ENCODE data around the gene KDM4B. TPM values are rescaled to one million over a fixed set of nuclear protein-coding genes. Genes with fewer than 3 reads are reported as not detected.
"Not testable (repeated sequence)": the region's sequence is repeated elsewhere in the genome, so short reads cannot be mapped to it uniquely, and the experiment has no call there.

KDM4B gene
- 10 to 100 TPM; 31.3 to 37.1 TPM for total RNA-seq

DNA sequence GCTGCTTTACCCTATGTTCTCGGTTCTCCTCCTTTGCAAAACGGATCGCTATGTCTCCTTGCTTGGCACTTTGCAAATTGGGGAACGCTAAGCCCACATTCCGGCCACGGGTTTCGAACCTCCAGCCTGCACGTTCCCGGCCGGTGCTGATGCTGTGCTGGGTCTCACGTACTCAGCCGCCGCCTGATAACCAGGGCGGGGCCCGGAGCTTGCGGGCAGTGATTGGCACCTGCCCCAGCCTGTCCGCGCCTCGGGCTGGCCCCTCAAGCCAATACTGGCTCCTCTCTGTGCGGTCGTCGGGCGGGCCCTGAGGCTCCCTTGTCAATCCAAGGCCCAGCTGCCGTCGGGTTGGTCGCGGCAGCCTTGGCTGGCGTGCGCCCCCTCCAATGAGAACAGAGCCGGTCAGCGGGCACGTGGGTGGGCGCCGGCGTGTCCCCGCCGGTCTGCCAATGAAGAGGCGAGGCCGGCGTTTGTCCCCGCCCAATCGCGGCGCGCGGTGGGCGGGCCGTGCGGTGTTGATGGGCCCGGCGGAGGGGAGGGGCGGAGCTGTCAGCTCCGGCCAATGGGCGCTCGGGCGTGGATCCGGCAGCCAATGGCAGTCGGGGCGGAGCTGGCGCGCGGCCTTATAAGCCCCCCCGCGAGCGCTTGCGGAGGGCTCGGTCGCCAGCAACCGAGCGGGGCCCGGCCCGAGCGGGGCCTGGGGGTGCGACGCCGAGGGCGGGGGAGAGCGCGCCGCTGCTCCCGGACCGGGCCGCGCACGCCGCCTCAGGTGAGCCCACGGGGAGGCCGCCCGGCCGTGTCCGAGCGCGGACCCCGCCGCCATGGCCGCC is at the start of gene KDM4B:
TSS of gene KDM4B (plus strand) at position 652 of the 830 bp plus-strand sequence. CDS start 63,778 bp downstream, outside the sequence.
- peaks cover 1 to 9% of the 10 kb centered on the region in 2 donors for H3K36me3 Mint-ChIP-seq (ENCODE audit: insufficient read depth in 2 of 2)
- H3K4me1 Mint-ChIP-seq (ENCODE audit: low read depth): peaks cover 50% of the 10 kb centered on the region
- H3K9me3 Mint-ChIP-seq: no peaks in the 10 kb centered on the region
- ATAC-seq (replicated peaks in 1 of 2) (peak; percentile 94), DNase-seq (peak; percentile 99 to 100)
- H3K27me3 Mint-ChIP-seq (ENCODE audit: low read depth): no peaks in the 10 kb centered on the region
- peak within 1 kb of the TSS; percentile 97 for H3K4me3 Mint-ChIP-seq
- peak within 1 kb of the TSS; percentile 74 for H3K27ac Mint-ChIP-seq

DNA sequence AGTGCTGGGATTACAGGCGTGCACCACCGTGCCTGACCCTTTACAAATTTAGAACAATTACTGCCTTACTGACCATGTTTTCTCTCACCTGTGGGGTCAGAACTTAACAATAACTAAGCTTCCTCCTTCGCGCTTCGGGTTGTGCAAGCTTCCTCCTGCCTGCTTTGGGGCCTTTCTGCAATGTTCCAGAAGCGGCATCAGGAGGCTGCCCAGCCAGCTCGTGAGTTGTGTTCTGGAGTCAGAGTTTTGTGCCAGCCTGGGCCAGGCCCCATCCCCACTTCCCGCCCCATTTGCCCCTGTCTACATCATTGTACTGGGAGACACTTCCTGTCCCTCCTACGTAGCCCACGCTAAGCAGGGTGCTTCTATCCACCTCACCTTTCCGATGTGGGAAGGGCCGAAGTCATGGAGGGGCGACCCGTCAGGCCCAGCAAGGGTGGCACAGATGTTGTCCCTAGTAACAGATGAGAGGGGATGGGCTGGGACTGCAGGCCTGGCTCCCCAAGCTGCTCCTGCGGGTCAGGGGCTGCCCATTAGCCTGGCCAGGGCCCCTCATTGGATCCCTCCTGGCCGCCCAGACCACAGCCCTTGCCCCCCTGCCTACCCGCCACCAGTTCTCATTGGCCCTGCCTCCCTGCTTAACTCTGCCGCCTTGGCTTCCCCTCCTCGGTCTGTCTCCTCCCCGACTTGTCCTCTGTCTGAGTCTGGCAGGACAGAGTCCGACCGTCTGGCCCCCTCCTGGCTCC is 46.2 kb upstream of the KDM4B start:
- Mint-ChIP-seq H3K27me3 (ENCODE audit: low read depth) (no peaks in the 10 kb centered on the region), H3K27ac (no peak overlapping the region), H3K4me3 (no peak overlapping the region), H3K9me3 (no peaks in the 10 kb centered on the region), H3K4me1 (ENCODE audit: low read depth) (peaks cover 13% of the 10 kb centered on the region), H3K36me3 (ENCODE audit: insufficient read depth in 2 of 2) (peaks cover 6 to 23% of the 10 kb centered on the region in 2 donors)
- no peak for ATAC-seq (replicated peaks in 1 of 2)
- DNase-seq: no peak

DNA sequence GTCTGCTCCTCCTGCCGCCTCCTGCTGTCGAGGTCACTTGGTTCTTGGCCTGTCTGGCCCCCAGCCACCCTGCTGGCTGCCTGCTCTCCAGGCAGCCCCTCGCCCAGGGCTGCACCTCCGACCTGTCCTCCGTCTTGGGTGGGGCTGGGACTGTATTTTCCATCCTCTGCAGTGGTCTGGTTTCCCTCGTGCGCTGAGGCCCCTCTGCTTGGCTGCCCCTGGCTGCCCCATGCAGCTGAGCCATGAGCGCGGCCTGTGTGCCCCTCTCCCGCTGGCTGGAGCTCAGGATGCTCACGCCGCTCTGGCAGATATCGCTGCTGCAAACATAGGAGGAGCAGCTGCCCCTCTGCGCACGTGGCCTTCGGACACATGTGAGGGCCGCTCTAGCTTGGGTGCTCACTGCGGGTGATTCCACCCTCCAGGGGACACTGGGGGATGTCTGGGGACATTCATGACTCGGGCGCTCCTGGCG is 45.6 kb upstream of the KDM4B start:
- H3K27ac Mint-ChIP-seq: no peak overlapping the region
- no peak overlapping the region for H3K4me3 Mint-ChIP-seq
- peaks cover 6 to 21% of the 10 kb centered on the region in 2 donors for H3K36me3 Mint-ChIP-seq (ENCODE audit: insufficient read depth in 2 of 2)
- DNase-seq (no peak), ATAC-seq (replicated peaks in 1 of 2) (no peak)
- H3K27me3 Mint-ChIP-seq (ENCODE audit: low read depth): no peaks in the 10 kb centered on the region
- H3K9me3 Mint-ChIP-seq: no peaks in the 10 kb centered on the region
- peaks cover 13% of the 10 kb centered on the region for H3K4me1 Mint-ChIP-seq (ENCODE audit: low read depth)

DNA sequence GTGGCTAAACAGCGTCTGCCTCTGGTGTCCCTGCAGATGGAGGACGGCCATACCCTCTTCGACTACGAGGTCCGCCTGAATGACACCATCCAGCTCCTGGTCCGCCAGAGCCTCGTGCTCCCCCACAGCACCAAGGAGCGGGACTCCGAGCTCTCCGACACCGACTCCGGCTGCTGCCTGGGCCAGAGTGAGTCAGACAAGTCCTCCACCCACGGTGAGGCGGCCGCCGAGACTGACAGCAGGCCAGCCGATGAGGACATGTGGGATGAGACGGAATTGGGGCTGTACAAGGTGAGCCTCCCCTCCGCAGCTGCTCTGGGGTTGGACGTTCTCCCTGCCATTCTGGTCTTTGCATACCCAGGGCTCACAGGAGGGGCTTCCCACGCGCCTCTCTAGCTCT is 39.7 kb upstream of the KDM4B start:
- H3K9me3 Mint-ChIP-seq: no peaks in the 10 kb centered on the region
- peaks cover 6% of the 10 kb centered on the region for H3K4me1 Mint-ChIP-seq (ENCODE audit: low read depth)
- ATAC-seq (replicated peaks in 1 of 2) (no peak), DNase-seq (no peak)
- H3K27me3 Mint-ChIP-seq (ENCODE audit: low read depth): no peaks in the 10 kb centered on the region
- no peak overlapping the region for H3K27ac Mint-ChIP-seq
- peaks cover 7 to 24% of the 10 kb centered on the region in 2 donors for H3K36me3 Mint-ChIP-seq (ENCODE audit: insufficient read depth in 2 of 2)
- H3K4me3 Mint-ChIP-seq: no peak overlapping the region

DNA sequence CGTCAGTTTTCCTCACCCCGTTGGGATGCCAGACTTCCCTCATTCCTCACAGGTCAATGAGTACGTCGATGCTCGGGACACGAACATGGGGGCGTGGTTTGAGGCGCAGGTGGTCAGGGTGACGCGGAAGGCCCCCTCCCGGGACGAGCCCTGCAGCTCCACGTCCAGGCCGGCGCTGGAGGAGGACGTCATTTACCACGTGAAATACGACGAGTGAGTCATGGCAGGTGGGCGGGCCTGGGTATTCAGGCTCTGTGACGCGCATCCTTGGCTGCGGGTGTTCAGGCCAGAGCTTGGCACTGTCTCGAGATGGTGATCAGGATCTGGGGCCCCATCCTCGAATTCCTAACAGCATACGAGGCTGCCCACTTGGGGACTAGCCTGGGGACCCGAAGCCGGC is 38.2 kb upstream of the KDM4B start:
- H3K9me3 Mint-ChIP-seq: no peaks in the 10 kb centered on the region

DNA sequence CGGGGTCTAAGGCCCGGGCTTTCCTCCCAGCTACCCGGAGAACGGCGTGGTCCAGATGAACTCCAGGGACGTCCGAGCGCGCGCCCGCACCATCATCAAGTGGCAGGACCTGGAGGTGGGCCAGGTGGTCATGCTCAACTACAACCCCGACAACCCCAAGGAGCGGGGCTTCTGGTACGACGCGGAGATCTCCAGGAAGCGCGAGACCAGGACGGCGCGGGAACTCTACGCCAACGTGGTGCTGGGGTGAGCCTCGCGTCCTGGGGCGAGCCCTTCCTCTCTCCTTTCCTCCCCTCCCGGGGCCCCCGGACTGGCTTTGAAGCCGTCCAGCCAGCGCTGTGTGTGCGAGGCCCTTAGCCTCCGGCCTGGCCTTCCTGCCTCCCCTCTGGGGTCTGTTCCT is 36.2 kb upstream of the KDM4B start:
- DNase-seq: no peak
- Mint-ChIP-seq H3K27me3 (ENCODE audit: low read depth) (no peaks in the 10 kb centered on the region), H3K36me3 (ENCODE audit: insufficient read depth in 2 of 2) (peaks cover 17 to 40% of the 10 kb centered on the region in 2 donors), H3K9me3 (no peaks in the 10 kb centered on the region), H3K4me1 (ENCODE audit: low read depth) (no peaks in the 10 kb centered on the region), H3K4me3 (no peak overlapping the region), H3K27ac (no peak overlapping the region)
- ATAC-seq (replicated peaks in 1 of 2): no peak

More for the DNA sequence above, 38.2 kb upstream of the KDM4B start:
- no peaks in the 10 kb centered on the region for H3K27me3 Mint-ChIP-seq (ENCODE audit: low read depth)
- peaks cover 6% of the 10 kb centered on the region for H3K4me1 Mint-ChIP-seq (ENCODE audit: low read depth)
- ATAC-seq (replicated peaks in 1 of 2) (no peak), DNase-seq (no peak)
- peaks cover 13 to 28% of the 10 kb centered on the region in 2 donors for H3K36me3 Mint-ChIP-seq (ENCODE audit: insufficient read depth in 2 of 2)
- no peak overlapping the region for H3K4me3 Mint-ChIP-seq
- no peak overlapping the region for H3K27ac Mint-ChIP-seq

DNA sequence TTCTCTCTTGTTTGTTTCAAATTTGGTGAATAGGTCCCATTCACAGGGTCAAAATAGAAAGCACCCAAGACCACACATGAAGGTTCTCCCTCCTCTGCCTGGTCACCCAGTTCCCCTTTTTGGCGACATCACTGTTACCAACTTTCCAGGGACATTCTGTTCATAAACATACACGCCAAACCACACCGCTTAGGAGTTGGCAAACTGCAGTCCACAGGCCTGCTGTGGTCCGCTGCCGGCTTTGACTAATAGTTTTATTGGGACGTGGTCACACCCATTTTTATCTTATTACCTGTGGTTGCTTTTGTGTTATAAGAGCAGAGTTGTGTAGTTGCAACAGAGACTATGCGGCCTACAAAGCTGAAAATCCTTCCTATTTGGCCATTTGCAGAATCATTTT is 35.4 kb upstream of the KDM4B start:
- no peaks in the 10 kb centered on the region for H3K27me3 Mint-ChIP-seq (ENCODE audit: low read depth)
- no peaks in the 10 kb centered on the region for H3K4me1 Mint-ChIP-seq (ENCODE audit: low read depth)
- H3K36me3 Mint-ChIP-seq (ENCODE audit: insufficient read depth in 2 of 2): peaks cover 17 to 45% of the 10 kb centered on the region in 2 donors

DNA sequence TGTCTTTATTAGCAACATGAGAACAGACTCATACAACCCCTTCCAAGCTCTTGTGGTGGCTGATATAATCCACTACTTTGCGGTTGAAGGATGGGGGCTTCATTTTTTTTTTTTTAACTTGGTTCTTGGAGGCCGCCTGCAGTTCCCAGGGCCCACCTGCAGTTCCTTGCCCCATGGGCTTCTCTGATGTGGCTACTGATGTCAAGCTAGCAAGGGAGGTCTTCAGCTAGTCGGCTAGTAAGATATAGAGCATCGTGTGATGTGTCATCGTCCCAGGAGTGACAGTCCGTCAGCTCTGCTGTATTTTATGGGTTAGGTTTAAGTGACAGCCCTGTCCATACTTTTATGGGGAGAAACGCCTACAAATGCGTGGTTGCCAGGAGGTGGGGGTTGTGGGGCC is 33.5 kb upstream of the KDM4B start:
- Mint-ChIP-seq H3K4me3 (no peak overlapping the region), H3K9me3 (no peaks in the 10 kb centered on the region), H3K36me3 (ENCODE audit: insufficient read depth in 2 of 2) (peaks cover 19 to 48% of the 10 kb centered on the region in 2 donors), H3K27ac (no peak overlapping the region), H3K27me3 (ENCODE audit: low read depth) (no peaks in the 10 kb centered on the region), H3K4me1 (ENCODE audit: low read depth) (no peaks in the 10 kb centered on the region)
- no peak for DNase-seq
- ATAC-seq (replicated peaks in 1 of 2): no peak

More for the DNA sequence above, 35.4 kb upstream of the KDM4B start:
- Mint-ChIP-seq H3K4me3 (no peak overlapping the region), H3K27ac (no peak overlapping the region), H3K9me3 (no peaks in the 10 kb centered on the region)
- no peak for ATAC-seq (replicated peaks in 1 of 2)
- no peak for DNase-seq

DNA sequence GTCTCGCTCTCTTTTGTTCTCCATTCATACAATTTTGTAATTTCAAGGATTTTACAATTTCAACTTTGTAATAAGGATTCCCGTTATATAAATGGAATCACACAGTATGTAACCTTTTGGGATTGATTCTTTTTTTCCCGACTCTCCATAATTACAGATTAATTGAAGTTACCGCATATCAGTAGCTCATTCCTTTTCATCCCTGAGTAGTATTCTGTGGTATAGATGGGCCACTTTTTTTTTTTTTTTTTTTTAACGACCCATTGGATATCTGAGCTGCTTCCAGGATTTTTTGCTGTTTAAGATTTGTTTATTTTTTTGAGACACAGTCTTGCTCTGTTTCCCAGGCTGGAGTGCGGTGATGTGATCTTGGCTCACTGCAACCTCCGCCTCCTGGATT is 31.9 kb upstream of the KDM4B start:
- Mint-ChIP-seq H3K4me3 (no peak overlapping the region), H3K27me3 (ENCODE audit: low read depth) (no peaks in the 10 kb centered on the region), H3K4me1 (ENCODE audit: low read depth) (no peaks in the 10 kb centered on the region), H3K27ac (no peak overlapping the region), H3K36me3 (ENCODE audit: insufficient read depth in 2 of 2) (peaks cover 17 to 48% of the 10 kb centered on the region in 2 donors), H3K9me3 (no peaks in the 10 kb centered on the region)
- DNase-seq: no peak
- ATAC-seq (replicated peaks in 1 of 2): no peak

DNA sequence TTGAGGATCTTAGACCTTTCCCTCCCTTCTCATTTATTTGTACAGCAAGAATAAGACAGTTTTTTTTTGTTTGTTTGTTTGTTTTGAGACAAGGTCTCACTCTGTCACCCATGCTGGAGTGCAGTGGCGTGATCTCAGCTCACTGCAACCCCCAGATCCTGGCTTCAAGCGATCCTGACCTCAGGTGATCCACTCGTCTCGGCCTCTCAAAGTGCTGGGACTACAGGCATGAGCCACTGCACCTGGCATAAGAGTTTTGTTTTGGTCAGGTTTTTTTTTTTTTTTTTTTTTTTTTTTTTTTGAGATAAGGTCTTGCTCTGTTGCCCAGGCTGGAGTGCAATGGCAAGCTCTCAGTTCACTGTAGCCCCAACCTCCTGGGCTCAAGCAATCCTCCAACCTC is 30.5 kb upstream of the KDM4B start:
- H3K27ac Mint-ChIP-seq; H3K4me3 Mint-ChIP-seq; H3K27me3 Mint-ChIP-seq (ENCODE audit: low read depth); DNase-seq; H3K4me1 Mint-ChIP-seq (ENCODE audit: low read depth); ATAC-seq (replicated peaks in 1 of 2); H3K9me3 Mint-ChIP-seq: not testable (repeated sequence)
- peaks cover 11 to 45% of the 10 kb centered on the region in 2 donors for H3K36me3 Mint-ChIP-seq (ENCODE audit: insufficient read depth in 2 of 2)

DNA sequence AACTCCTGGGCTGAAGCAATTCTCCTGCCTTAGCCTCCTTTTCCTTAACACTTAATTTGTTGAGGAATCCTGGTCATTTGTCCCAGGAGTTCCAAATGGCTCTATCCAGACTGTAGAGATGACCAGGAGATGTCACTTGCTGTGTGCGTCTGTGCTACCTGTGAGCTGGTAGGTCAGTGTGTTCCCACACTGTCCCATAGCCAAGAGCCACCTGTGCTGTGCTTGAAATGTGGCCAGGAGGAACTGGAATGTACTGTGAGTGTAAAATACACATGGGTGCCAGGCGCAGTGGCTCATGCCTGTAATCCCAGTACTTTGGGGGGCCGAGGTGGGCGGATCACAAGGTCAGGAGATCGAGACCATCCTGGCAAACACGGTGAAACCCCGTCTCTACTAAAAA is 29.4 kb upstream of the KDM4B start:
- ATAC-seq (replicated peaks in 1 of 2) (no peak), DNase-seq (no peak)
- Mint-ChIP-seq H3K9me3 (no peaks in the 10 kb centered on the region), H3K36me3 (ENCODE audit: insufficient read depth in 2 of 2) (peaks cover 11 to 43% of the 10 kb centered on the region in 2 donors), H3K4me1 (ENCODE audit: low read depth) (no peaks in the 10 kb centered on the region), H3K27ac (no peak overlapping the region), H3K4me3 (no peak overlapping the region), H3K27me3 (ENCODE audit: low read depth) (no peaks in the 10 kb centered on the region)

DNA sequence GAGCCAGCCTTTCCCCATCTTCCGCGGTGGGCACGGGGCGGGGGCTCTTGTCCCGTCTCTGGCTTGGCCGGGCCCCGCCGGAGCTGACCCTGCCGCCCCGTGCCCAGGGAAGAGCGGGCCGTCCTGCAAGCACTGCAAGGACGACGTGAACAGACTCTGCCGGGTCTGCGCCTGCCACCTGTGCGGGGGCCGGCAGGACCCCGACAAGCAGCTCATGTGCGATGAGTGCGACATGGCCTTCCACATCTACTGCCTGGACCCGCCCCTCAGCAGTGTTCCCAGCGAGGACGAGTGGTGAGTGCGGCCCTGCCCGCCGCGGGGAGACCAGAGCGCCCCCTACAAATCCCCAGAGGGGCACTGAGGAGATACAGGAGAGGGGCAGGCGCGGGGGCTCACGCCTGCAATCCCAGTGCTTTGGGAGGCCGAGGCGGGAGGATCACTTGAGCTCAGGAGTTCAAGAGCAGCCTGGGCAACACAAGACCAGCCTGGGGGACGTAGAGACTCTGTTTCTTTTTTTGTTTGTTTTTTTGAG is 27.2 kb upstream of the KDM4B start:
- H3K27ac Mint-ChIP-seq, H3K4me3 Mint-ChIP-seq, H3K9me3 Mint-ChIP-seq: not testable (repeated sequence)

DNA sequence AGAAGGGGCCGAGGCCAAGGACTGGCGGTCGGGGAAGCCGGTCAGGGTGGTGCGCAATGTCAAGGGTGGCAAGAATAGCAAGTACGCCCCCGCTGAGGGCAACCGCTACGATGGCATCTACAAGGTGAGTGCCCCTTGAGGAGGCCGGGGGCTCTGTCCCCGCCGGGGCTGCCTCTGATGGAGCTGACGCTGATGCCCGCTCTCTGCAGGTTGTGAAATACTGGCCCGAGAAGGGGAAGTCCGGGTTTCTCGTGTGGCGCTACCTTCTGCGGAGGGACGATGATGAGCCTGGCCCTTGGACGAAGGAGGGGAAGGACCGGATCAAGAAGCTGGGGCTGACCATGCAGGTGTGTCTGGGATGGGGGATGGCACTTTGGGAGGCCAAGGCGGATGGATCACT is 18.3 kb upstream of the KDM4B start:
- ATAC-seq (replicated peaks in 1 of 2); H3K4me1 Mint-ChIP-seq (ENCODE audit: low read depth); H3K27me3 Mint-ChIP-seq (ENCODE audit: low read depth); H3K4me3 Mint-ChIP-seq; DNase-seq; H3K27ac Mint-ChIP-seq; H3K9me3 Mint-ChIP-seq: not testable (repeated sequence)
- peaks cover 20 to 45% of the 10 kb centered on the region in 2 donors for H3K36me3 Mint-ChIP-seq (ENCODE audit: insufficient read depth in 2 of 2)

More for the DNA sequence above, 27.2 kb upstream of the KDM4B start:
- peaks cover 10 to 37% of the 10 kb centered on the region in 2 donors for H3K36me3 Mint-ChIP-seq (ENCODE audit: insufficient read depth in 2 of 2)
- ATAC-seq (replicated peaks in 1 of 2); H3K4me1 Mint-ChIP-seq (ENCODE audit: low read depth); DNase-seq; H3K27me3 Mint-ChIP-seq (ENCODE audit: low read depth): not testable (repeated sequence)
